ENCODE results near the gene KRT6B.

KRT6B gene

DNA sequence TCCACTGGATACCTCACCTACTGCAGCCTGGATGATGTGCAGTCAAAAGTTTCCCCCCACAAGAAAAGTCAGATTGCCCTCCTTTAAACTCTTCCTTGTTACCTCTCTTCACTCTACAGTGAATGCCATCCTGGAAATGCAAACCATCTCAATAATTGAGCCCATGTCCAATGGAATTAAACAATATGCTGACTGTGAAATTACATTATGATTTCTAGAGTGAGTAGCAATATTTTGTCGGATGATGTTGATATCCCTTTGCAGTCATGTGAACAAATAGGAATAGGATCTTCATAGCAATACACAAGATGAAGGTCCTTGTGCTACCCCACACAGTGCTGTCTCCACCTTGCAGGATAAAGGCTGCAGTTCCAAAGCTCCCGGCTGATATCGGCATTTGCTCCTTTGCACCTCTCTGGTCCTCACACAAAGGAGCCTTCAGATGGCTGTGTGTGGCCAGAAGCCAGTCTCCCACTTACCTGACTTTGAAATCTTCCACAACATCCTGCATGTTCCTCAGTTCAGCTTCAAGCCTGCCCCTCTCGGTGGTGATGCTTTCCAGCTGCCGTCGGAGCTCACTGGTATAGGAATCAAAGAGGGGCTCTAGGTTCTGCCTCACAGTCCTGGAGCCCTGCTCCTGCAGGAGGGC is 19.3 kb downstream of the KRT6B start:
- DNase-seq (ENCODE audit: low spot score), result no peak
- in situ Hi-C loops (cut with MboI; ENCODE audit: low pct_unique_long_range_greater_than_20kb, low sequenced_read_pairs, unreplicated experiment), result no loop called here
- no peak for TF ChIP-seq CTCF (IDR thresholded peaks at IDR 0.05; ENCODE audit: extremely low read depth, insufficient read depth, missing control alignments)

DNA sequence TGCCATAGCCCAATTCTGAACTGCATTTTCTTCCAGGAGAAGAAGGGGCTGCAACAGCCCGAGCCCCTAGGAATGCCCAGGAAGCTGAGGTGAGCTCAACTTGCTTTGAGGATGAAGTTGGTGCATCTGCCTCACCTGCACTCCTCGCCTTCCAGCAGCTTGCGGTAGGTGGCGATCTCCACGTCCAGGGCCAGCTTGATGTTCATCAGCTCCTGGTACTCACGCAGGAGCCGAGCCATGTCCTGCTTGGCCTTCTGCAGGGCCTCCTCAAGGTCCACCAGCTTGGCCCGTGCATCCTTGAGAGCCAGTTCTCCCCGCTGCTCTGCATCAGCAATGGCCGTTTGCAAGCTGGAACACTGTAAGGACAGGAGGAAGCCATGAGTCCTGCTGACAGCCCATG is 23.8 kb downstream of the KRT6B start:
- no peak for TF ChIP-seq CTCF (IDR thresholded peaks at IDR 0.05; ENCODE audit: extremely low read depth, insufficient read depth, missing control alignments)
- no peak for DNase-seq (ENCODE audit: low spot score)
- in situ Hi-C loops (cut with MboI; ENCODE audit: low pct_unique_long_range_greater_than_20kb, low sequenced_read_pairs, unreplicated experiment), result no loop called here

- in situ Hi-C loops (cut with MboI; ENCODE audit: low pct_unique_long_range_greater_than_20kb, low sequenced_read_pairs, unreplicated experiment), result no loop called here
- DNase-seq (ENCODE audit: low spot score), result no peak
- no peak for TF ChIP-seq CTCF (IDR thresholded peaks at IDR 0.05; ENCODE audit: extremely low read depth, insufficient read depth, missing control alignments)
Measured at GRCh38 chr12:52427083-52427482, 24.9 kb downstream of the KRT6B start.

GRCh38 chr12:52426034-52426433 is 25.9 kb downstream of the KRT6B start:
- no peak for DNase-seq (ENCODE audit: low spot score)
- TF ChIP-seq CTCF (IDR thresholded peaks at IDR 0.05; ENCODE audit: extremely low read depth, insufficient read depth, missing control alignments), result no peak
- in situ Hi-C loops (cut with MboI; ENCODE audit: low pct_unique_long_range_greater_than_20kb, low sequenced_read_pairs, unreplicated experiment), result no loop called here

DNA sequence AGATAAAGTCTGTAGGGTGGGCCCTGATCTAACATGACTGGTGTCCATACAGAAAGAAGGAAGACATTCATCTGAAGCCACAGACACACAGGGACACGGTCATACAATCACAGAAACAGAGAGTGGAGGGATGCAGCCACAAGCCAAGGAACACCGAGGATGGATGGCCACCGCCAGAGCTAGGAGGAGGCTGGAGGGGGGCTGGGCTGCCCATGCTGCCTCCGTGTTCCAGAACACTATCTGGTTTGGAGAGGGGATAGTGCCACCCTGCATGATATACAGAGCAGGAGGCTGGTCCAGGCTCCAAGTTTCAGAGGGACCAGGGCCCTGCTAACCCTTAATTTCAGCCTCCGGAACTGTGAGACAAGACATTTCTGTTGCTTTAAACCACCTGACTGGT is 26.5 kb downstream of the KRT6B start:
- DNase-seq (ENCODE audit: low spot score), result no peak
- TF ChIP-seq CTCF (IDR thresholded peaks at IDR 0.05; ENCODE audit: extremely low read depth, insufficient read depth, missing control alignments), result no peak
- in situ Hi-C loops (cut with MboI; ENCODE audit: low pct_unique_long_range_greater_than_20kb, low sequenced_read_pairs, unreplicated experiment), result no loop called here

DNA sequence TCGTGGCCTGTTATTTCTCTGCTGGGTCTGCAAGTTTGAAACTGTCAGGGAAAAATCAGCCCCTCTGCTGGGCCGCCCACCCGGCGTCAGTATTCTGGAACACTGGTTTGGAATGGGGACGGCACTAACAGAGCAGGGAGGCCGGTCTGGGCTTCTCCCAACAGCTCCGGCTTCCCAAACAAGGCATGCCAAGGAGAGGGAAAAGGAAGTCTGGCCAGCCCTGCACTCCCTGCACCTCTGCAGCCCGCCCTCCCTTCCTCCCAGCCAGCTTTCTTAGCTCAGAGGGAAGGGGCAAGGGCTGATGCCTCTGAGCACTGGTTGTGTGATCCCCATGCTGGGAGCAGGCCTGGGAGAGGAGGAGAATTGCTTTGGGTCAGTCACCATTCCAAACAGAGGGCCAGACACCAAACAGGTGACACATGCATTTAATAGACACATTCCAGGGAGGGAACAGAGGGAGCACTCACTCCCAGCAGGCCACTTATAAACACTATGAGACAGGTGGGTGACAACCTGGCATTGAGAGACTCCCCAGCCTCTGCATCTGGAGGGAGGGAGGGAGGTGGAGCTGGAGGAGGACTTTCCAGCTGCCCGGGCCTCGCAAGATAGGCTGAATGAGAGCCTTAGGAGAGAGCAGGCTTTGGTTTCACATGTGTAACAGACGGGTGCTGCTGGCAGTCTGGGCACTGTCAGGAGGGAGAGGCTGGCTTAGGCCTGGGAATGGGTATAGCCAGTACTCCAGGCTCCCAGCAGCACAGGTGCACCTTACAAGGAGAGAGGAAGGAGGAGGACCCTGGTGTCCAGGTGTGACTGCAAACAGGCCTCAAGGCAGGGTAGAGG is 28.1 kb downstream of the KRT6B start:
- in situ Hi-C loops (cut with MboI; ENCODE audit: low pct_unique_long_range_greater_than_20kb, low sequenced_read_pairs, unreplicated experiment), result no loop called here
- no peak for DNase-seq (ENCODE audit: low spot score)
- TF ChIP-seq CTCF (IDR thresholded peaks at IDR 0.05; ENCODE audit: extremely low read depth, insufficient read depth, missing control alignments), result no peak

All from GM13977 (cell line).